ENCODE data around the gene USP32. TPM values are rescaled to one million over a fixed set of nuclear protein-coding genes. Genes with fewer than 3 reads are reported as not detected.
"Not testable (repeated sequence)": the region's sequence is repeated elsewhere in the genome, so short reads cannot be mapped to it uniquely, and the experiment has no call there.

Gene USP32
- total RNA-seq, 2 experiments from 2014 or later = 26.5 TPM

- peaks cover 4% of the 10 kb centered on the region for H3K36me3 Mint-ChIP-seq (ENCODE audit: low read depth)
- peaks cover 7% of the 10 kb centered on the region for H3K4me1 Mint-ChIP-seq (ENCODE audit: low read depth)
- DNase-seq (no peak), ATAC-seq (peak; percentile 42)
- H3K27me3 Mint-ChIP-seq = no peaks in the 10 kb centered on the region
- H3K9me3 Mint-ChIP-seq = no peaks in the 10 kb centered on the region
- H3K27ac Mint-ChIP-seq = no peak overlapping the region
- POLR2A ChIA-PET = no interaction called here
- TF ChIP-seq, protein P1, sequence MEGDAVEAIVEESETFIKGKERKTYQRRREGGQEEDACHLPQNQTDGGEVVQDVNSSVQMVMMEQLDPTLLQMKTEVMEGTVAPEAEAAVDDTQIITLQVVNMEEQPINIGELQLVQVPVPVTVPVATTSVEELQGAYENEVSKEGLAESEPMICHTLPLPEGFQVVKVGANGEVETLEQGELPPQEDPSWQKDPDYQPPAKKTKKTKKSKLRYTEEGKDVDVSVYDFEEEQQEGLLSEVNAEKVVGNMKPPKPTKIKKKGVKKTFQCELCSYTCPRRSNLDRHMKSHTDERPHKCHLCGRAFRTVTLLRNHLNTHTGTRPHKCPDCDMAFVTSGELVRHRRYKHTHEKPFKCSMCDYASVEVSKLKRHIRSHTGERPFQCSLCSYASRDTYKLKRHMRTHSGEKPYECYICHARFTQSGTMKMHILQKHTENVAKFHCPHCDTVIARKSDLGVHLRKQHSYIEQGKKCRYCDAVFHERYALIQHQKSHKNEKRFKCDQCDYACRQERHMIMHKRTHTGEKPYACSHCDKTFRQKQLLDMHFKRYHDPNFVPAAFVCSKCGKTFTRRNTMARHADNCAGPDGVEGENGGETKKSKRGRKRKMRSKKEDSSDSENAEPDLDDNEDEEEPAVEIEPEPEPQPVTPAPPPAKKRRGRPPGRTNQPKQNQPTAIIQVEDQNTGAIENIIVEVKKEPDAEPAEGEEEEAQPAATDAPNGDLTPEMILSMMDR (IDR thresholded peaks at IDR 0.05) = no peak
- intact Hi-C loops (cut with micrococcal nuclease) = no loop called here
- H3K4me3 Mint-ChIP-seq = no peak overlapping the region
- CTCF ChIA-PET = no interaction called here
Observed at GRCh38 chr17:60335289-60335688, 56.6 kb downstream of the USP32 start.

GRCh38 chr17:60333628-60334031 lies 58.3 kb downstream of the USP32 start:
- Mint-ChIP-seq H3K4me1 (ENCODE audit: low read depth) (peaks cover 7% of the 10 kb centered on the region), H3K4me3 (no peak overlapping the region), H3K27ac (no peak overlapping the region), H3K27me3 (no peaks in the 10 kb centered on the region), H3K36me3 (ENCODE audit: low read depth) (peaks cover 6% of the 10 kb centered on the region), H3K9me3 (no peaks in the 10 kb centered on the region)
- ChIA-PET CTCF (no interaction called here), POLR2A (no interaction called here)
- no peak for ATAC-seq
- no peak for DNase-seq
- intact Hi-C loops (cut with micrococcal nuclease) = no loop called here
- TF ChIP-seq, protein P1 (IDR thresholded peaks at IDR 0.05) = no peak

DNA sequence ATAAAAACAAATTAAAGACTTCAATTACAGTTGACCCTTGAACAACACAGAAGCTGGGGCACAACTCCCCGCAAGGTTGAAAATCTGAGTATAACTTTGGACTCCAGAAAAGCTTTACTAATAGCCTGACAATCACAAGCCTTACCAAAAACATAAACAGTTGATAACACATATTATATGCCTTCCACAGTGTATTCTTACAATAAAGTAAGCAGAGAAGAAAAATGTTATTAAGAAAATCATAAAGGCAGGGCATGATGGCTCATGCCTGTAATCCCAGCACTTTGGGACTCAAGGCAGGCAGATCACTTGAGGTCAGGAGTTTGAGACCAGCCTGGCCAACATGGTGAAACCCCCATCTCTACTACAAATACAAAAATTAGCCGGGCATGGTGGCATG lies 58.9 kb downstream of the USP32 start:
- POLR2A ChIA-PET; DNase-seq; ATAC-seq; H3K27ac Mint-ChIP-seq; CTCF ChIA-PET; H3K36me3 Mint-ChIP-seq (ENCODE audit: low read depth); H3K27me3 Mint-ChIP-seq; H3K4me3 Mint-ChIP-seq; H3K9me3 Mint-ChIP-seq; intact Hi-C loops (cut with micrococcal nuclease); H3K4me1 Mint-ChIP-seq (ENCODE audit: low read depth): not testable (repeated sequence)

DNA sequence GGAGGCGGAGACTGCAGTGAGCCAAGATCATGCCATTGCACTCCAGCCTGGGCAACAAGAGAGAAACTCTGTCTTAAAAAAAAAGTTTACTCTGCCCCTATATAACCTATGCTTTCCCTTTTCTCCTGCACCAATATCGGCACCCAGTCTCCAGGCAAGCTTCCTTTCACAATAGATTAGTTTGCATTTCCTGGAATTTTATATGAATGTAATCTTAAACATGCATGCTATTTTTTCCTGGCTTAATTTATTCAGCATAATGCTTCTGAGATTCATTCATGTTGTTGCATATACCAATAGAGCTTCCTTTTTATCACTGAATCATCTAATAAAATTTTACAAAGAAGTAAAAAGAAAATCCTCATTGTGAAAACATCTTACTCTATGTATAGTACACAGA lies 59.4 kb downstream of the USP32 start:
- ChIA-PET POLR2A (no interaction called here), CTCF (no interaction called here)
- Mint-ChIP-seq H3K4me3 (no peak overlapping the region), H3K9me3 (no peaks in the 10 kb centered on the region), H3K27ac (no peak overlapping the region), H3K36me3 (ENCODE audit: low read depth) (peaks cover 3% of the 10 kb centered on the region), H3K4me1 (ENCODE audit: low read depth) (peaks cover 7% of the 10 kb centered on the region), H3K27me3 (no peaks in the 10 kb centered on the region)
- ATAC-seq (no peak), DNase-seq (no peak)
- intact Hi-C loops (cut with micrococcal nuclease) = no loop called here
- TF ChIP-seq, protein P1 (IDR thresholded peaks at IDR 0.05) = no peak

DNA sequence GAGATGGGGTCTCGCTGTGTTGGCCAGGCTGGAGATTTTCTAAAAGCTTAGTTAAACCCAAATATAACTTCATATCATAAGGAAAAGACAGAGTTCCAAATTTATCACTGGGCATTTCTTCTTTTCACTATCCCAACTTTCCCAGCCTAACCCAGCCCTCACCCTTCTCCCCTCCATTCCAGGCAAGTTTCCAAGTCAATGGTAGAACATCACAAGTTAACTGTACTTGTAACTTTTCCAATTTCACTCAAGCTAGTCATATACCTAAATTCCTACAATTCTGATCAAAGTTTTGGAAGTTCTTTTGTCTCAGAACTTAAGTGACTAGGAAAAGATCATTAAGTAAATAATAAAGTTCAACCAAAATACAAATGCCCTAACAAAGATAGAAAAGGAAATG lies 61.2 kb downstream of the USP32 start:
- Mint-ChIP-seq H3K9me3 (no peaks in the 10 kb centered on the region), H3K27ac (no peak overlapping the region), H3K4me3 (no peak overlapping the region), H3K36me3 (ENCODE audit: low read depth) (peaks cover 2% of the 10 kb centered on the region), H3K27me3 (no peaks in the 10 kb centered on the region), H3K4me1 (ENCODE audit: low read depth) (peaks cover 7% of the 10 kb centered on the region)
- ChIA-PET CTCF (no interaction called here), POLR2A (no interaction called here)
- no peak for DNase-seq
- no peak for ATAC-seq
- intact Hi-C loops (cut with micrococcal nuclease) = no loop called here
- TF ChIP-seq, protein P1 (IDR thresholded peaks at IDR 0.05) = no peak

DNA sequence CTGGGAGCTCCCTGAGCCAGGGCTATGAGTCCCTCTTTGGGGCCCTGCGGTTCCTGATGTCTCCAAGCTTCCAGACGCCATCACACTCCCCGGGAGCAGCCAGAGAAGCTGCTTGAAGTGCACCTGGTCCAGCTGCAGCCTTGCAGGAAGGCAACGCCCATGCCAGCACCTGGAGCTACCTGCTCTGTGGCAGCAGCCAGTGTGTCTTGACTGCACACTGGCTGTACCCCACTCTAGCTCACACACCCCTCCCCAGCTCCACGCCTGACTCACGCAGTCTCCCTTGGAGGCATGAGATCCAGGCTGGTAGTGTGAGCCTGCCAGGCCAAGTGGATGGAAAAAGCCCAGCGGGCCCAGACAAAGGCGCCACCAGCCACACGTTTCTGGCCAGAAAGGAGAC lies 63.3 kb downstream of the USP32 start:
- DNase-seq (no peak), ATAC-seq (no peak)
- TF ChIP-seq, protein P1 (IDR thresholded peaks at IDR 0.05) = no peak
- no peaks in the 10 kb centered on the region for H3K27me3 Mint-ChIP-seq
- CTCF ChIA-PET = no interaction called here
- H3K4me3 Mint-ChIP-seq = no peak overlapping the region
- H3K9me3 Mint-ChIP-seq = no peaks in the 10 kb centered on the region
- POLR2A ChIA-PET = no interaction called here
- H3K4me1 Mint-ChIP-seq (ENCODE audit: low read depth) = no peaks in the 10 kb centered on the region
- H3K27ac Mint-ChIP-seq = no peak overlapping the region
- intact Hi-C loops (cut with micrococcal nuclease) = no loop called here
- peaks cover 2% of the 10 kb centered on the region for H3K36me3 Mint-ChIP-seq (ENCODE audit: low read depth)

Measured in activated CD8-positive, alpha-beta T cell treated with anti-CD3 and anti-CD28 coated beads for 36 hours (primary cell).